ENCODE measurements around the gene DHX8.

DHX8 gene

GRCh38 chr17:43529947-43530287, 46.1 kb downstream of the DHX8 start:
- Histone ChIP-seq H3K9ac (ENCODE audit: low read length) (no peak overlapping the region), H3K4me1 (ENCODE audit: control insufficient read depth, insufficient read depth, low read length) (peaks cover 32% of the 10 kb centered on the region), H3K4me3 (ENCODE audit: low read length) (no peak overlapping the region), H3K9me3 (ENCODE audit: control insufficient read depth, low read length) (no peaks in the 10 kb centered on the region), H3K36me3 (ENCODE audit: control insufficient read depth, insufficient read depth, low read length) (peaks cover 5% of the 10 kb centered on the region), H3K27me3 (ENCODE audit: control insufficient read depth, insufficient read depth, low read length) (no peaks in the 10 kb centered on the region)

GRCh38 chr17:43530288-43531081, 46.7 kb downstream of the DHX8 start:
- no peaks in the 10 kb centered on the region for H3K9me3 ChIP-seq (ENCODE audit: control insufficient read depth, low read length)
- H3K4me1 ChIP-seq (ENCODE audit: control insufficient read depth, insufficient read depth, low read length): peaks cover 32% of the 10 kb centered on the region
- no peak overlapping the region for H3K9ac ChIP-seq (ENCODE audit: low read length)
- no peak overlapping the region for H3K4me3 ChIP-seq (ENCODE audit: low read length)
- no peaks in the 10 kb centered on the region for H3K36me3 ChIP-seq (ENCODE audit: control insufficient read depth, insufficient read depth, low read length)
- H3K27me3 ChIP-seq (ENCODE audit: control insufficient read depth, insufficient read depth, low read length): no peaks in the 10 kb centered on the region

- no peak overlapping the region for H3K4me3 ChIP-seq (ENCODE audit: low read length)
- no peaks in the 10 kb centered on the region for H3K36me3 ChIP-seq (ENCODE audit: control insufficient read depth, insufficient read depth, low read length)
- H3K9me3 ChIP-seq (ENCODE audit: control insufficient read depth, low read length): no peaks in the 10 kb centered on the region
- no peaks in the 10 kb centered on the region for H3K27me3 ChIP-seq (ENCODE audit: control insufficient read depth, insufficient read depth, low read length)
- H3K4me1 ChIP-seq (ENCODE audit: control insufficient read depth, insufficient read depth, low read length): peaks cover 32% of the 10 kb centered on the region
- H3K9ac ChIP-seq (ENCODE audit: low read length): no peak overlapping the region
Measured at GRCh38 chr17:43531082-43531378, 47.3 kb downstream of the DHX8 start.

GRCh38 chr17:43531955-43532354, 48.2 kb downstream of the DHX8 start:
- Histone ChIP-seq H3K36me3 (ENCODE audit: control insufficient read depth, insufficient read depth, low read length) (no peaks in the 10 kb centered on the region), H3K4me1 (ENCODE audit: control insufficient read depth, insufficient read depth, low read length) (peaks cover 32% of the 10 kb centered on the region), H3K9me3 (ENCODE audit: control insufficient read depth, low read length) (no peaks in the 10 kb centered on the region), H3K4me3 (ENCODE audit: low read length) (no peak overlapping the region), H3K27me3 (ENCODE audit: control insufficient read depth, insufficient read depth, low read length) (no peaks in the 10 kb centered on the region), H3K9ac (ENCODE audit: low read length) (no peak overlapping the region)

GRCh38 chr17:43532581-43532980, 48.8 kb downstream of the DHX8 start:
- Histone ChIP-seq H3K4me3 (ENCODE audit: low read length) (no peak overlapping the region), H3K4me1 (ENCODE audit: control insufficient read depth, insufficient read depth, low read length) (peaks cover 32% of the 10 kb centered on the region), H3K27me3 (ENCODE audit: control insufficient read depth, insufficient read depth, low read length) (no peaks in the 10 kb centered on the region), H3K9me3 (ENCODE audit: control insufficient read depth, low read length) (no peaks in the 10 kb centered on the region), H3K36me3 (ENCODE audit: control insufficient read depth, insufficient read depth, low read length) (no peaks in the 10 kb centered on the region), H3K9ac (ENCODE audit: low read length) (no peak overlapping the region)

DNA sequence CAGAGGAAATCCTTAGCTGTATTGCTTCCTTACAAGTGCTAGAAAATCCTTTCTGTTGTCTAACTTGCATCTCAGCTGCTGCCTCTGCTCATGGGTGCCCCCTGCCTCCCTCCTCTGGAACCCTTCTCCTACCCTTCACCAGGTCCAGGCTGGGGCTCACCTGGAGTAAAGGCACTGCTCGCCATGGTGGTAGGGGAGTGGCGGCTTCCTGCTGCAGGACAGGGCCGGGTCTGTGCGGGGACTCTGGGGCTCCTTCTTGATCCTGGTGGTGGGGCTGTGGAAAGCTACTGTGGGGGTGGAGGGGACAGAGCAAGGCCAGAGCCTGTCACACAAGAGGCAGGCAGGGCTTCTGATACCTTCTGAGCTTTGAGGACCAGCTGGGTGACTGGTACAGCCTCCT, 49.9 kb downstream of the DHX8 start:
- Histone ChIP-seq H3K27me3 (ENCODE audit: control insufficient read depth, insufficient read depth, low read length) (no peaks in the 10 kb centered on the region), H3K9ac (ENCODE audit: low read length) (no peak overlapping the region), H3K4me1 (ENCODE audit: control insufficient read depth, insufficient read depth, low read length) (peaks cover 22% of the 10 kb centered on the region), H3K36me3 (ENCODE audit: control insufficient read depth, insufficient read depth, low read length) (no peaks in the 10 kb centered on the region), H3K4me3 (ENCODE audit: low read length) (no peak overlapping the region), H3K9me3 (ENCODE audit: control insufficient read depth, low read length) (no peaks in the 10 kb centered on the region)

DNA sequence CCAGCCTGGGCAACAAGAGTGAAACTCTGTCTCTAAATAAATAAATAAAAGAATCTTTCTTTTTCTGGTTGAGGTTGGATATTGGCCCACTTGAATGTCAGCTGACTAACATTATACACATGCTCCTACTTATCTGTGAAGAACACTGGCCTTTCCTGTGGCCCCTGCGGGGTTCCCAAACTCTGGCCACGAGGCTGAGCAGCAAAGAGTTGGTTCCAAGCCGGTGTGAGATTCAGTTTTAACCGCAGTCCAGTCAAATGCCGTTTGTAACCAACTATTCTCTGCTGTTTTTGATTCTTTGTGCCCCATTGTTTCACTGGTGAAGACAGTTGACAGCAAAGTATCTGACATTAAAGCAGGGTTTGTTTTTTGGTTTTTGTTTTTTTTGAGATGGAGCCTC, 51.1 kb downstream of the DHX8 start:
- Histone ChIP-seq H3K9me3 (ENCODE audit: control insufficient read depth, low read length) (no peaks in the 10 kb centered on the region), H3K4me3 (ENCODE audit: low read length) (no peak overlapping the region), H3K9ac (ENCODE audit: low read length) (no peak overlapping the region), H3K36me3 (ENCODE audit: control insufficient read depth, insufficient read depth, low read length) (no peaks in the 10 kb centered on the region), H3K27me3 (ENCODE audit: control insufficient read depth, insufficient read depth, low read length) (no peaks in the 10 kb centered on the region), H3K4me1 (ENCODE audit: control insufficient read depth, insufficient read depth, low read length) (peaks cover 18% of the 10 kb centered on the region)

GRCh38 chr17:43536236-43536992, 52.6 kb downstream of the DHX8 start:
- H3K4me3 ChIP-seq (ENCODE audit: low read length): no peak overlapping the region
- H3K4me1 ChIP-seq (ENCODE audit: control insufficient read depth, insufficient read depth, low read length): peaks cover 6% of the 10 kb centered on the region
- no peak overlapping the region for H3K9ac ChIP-seq (ENCODE audit: low read length)
- H3K27me3 ChIP-seq (ENCODE audit: control insufficient read depth, insufficient read depth, low read length): no peaks in the 10 kb centered on the region
- H3K9me3 ChIP-seq (ENCODE audit: control insufficient read depth, low read length): no peaks in the 10 kb centered on the region
- no peaks in the 10 kb centered on the region for H3K36me3 ChIP-seq (ENCODE audit: control insufficient read depth, insufficient read depth, low read length)

- Histone ChIP-seq H3K36me3 (ENCODE audit: control insufficient read depth, insufficient read depth, low read length) (no peaks in the 10 kb centered on the region), H3K9ac (ENCODE audit: low read length) (no peak overlapping the region), H3K27me3 (ENCODE audit: control insufficient read depth, insufficient read depth, low read length) (peaks cover 29% of the 10 kb centered on the region), H3K4me3 (ENCODE audit: low read length) (no peak overlapping the region), H3K9me3 (ENCODE audit: control insufficient read depth, low read length) (no peaks in the 10 kb centered on the region), H3K4me1 (ENCODE audit: control insufficient read depth, insufficient read depth, low read length) (peaks cover 15% of the 10 kb centered on the region)
Measured at GRCh38 chr17:43540821-43541674, 57.3 kb downstream of the DHX8 start.

GRCh38 chr17:43542859-43543258, 59.1 kb downstream of the DHX8 start:
- Histone ChIP-seq H3K4me1 (ENCODE audit: control insufficient read depth, insufficient read depth, low read length) (peaks cover 21% of the 10 kb centered on the region), H3K36me3 (ENCODE audit: control insufficient read depth, insufficient read depth, low read length) (no peaks in the 10 kb centered on the region), H3K9ac (ENCODE audit: low read length) (no peak overlapping the region), H3K27me3 (ENCODE audit: control insufficient read depth, insufficient read depth, low read length) (peaks cover 32% of the 10 kb centered on the region), H3K9me3 (ENCODE audit: control insufficient read depth, low read length) (no peaks in the 10 kb centered on the region), H3K4me3 (ENCODE audit: low read length) (no peak overlapping the region)

- Histone ChIP-seq H3K27me3 (ENCODE audit: control insufficient read depth, insufficient read depth, low read length) (peaks cover 33% of the 10 kb centered on the region), H3K9me3 (ENCODE audit: control insufficient read depth, low read length) (no peaks in the 10 kb centered on the region), H3K4me1 (ENCODE audit: control insufficient read depth, insufficient read depth, low read length) (peaks cover 21% of the 10 kb centered on the region), H3K4me3 (ENCODE audit: low read length) (no peak overlapping the region), H3K36me3 (ENCODE audit: control insufficient read depth, insufficient read depth, low read length) (no peaks in the 10 kb centered on the region), H3K9ac (ENCODE audit: low read length) (no peak overlapping the region)
Measured at GRCh38 chr17:43543300-43543699, 59.5 kb downstream of the DHX8 start.

Measured in mucosa of stomach (tissue), 1 donor.